Measurements from ENCODE around the gene ACP1. TPM values are rescaled to one million over a fixed set of nuclear protein-coding genes. Genes with fewer than 3 reads are reported as not detected.

ACP1 gene
- total RNA-seq, 1 donor: 88.3 TPM

- H3K4me3 ChIP-seq (ENCODE audit: low read depth, low read length): no peak overlapping the region
- no peak for TF ChIP-seq CTCF (IDR thresholded peaks at IDR 0.05; ENCODE audit: insufficient read depth, low read length)
- no peak for DNase-seq (ENCODE audit: low read depth)
Measured at GRCh38 chr2:279366-279765, 14.6 kb downstream of the ACP1 start.

- no peak for TF ChIP-seq CTCF (IDR thresholded peaks at IDR 0.05; ENCODE audit: insufficient read depth, low read length)
- no peak for DNase-seq (ENCODE audit: low read depth)
Measured at GRCh38 chr2:279956-280649, 15.4 kb downstream of the ACP1 start.

GRCh38 chr2:280650-281110 lies 15.9 kb downstream of the ACP1 start:
- TF ChIP-seq CTCF (IDR thresholded peaks at IDR 0.05; ENCODE audit: insufficient read depth, low read length): no peak

More at GRCh38 chr2:279956-280649, 15.4 kb downstream of the ACP1 start:
- H3K4me3 ChIP-seq (ENCODE audit: low read depth, low read length): no peak overlapping the region

GRCh38 chr2:281381-281780 lies 16.6 kb downstream of the ACP1 start:
- no peak overlapping the region for H3K4me3 ChIP-seq (ENCODE audit: low read depth, low read length)
- no peak for TF ChIP-seq CTCF (IDR thresholded peaks at IDR 0.05; ENCODE audit: insufficient read depth, low read length)
- DNase-seq (ENCODE audit: low read depth): no peak

More at GRCh38 chr2:280650-281110, 15.9 kb downstream of the ACP1 start:
- no peak for DNase-seq (ENCODE audit: low read depth)
- no peak overlapping the region for H3K4me3 ChIP-seq (ENCODE audit: low read depth, low read length)

GRCh38 chr2:282371-283263 lies 17.9 kb downstream of the ACP1 start:
- no peak overlapping the region for H3K4me3 ChIP-seq (ENCODE audit: low read depth, low read length)
- no peak for DNase-seq (ENCODE audit: low read depth)
- TF ChIP-seq CTCF (IDR thresholded peaks at IDR 0.05; ENCODE audit: insufficient read depth, low read length): no peak

GRCh38 chr2:283996-284794 lies 19.4 kb downstream of the ACP1 start:
- DNase-seq (ENCODE audit: low read depth): no peak
- no peak overlapping the region for H3K4me3 ChIP-seq (ENCODE audit: low read depth, low read length)
- no peak for TF ChIP-seq CTCF (IDR thresholded peaks at IDR 0.05; ENCODE audit: insufficient read depth, low read length)
